Dorsolateral prefrontal cortex (tissue), 118 donors: ENCODE data around the gene CT45A2. TPM values are rescaled to one million over a fixed set of nuclear protein-coding genes. Genes with fewer than 3 reads are reported as not detected.

ENCODE experiments used
- total RNA-seq, 120 experiments: library from RNA; stranded (reverse); gene quantifications; one replicate each; pipeline versions ENCODE4 v1.2.3 to v1.2.4, GENCODE V29; 2022

CT45A2 gene
- total RNA-seq, 120 experiments from 2014 or later: 1.0 TPM; not detected in 119

Other genes starting within 250 kb of the CT45A2 start
- 1 to 10 TPM in 6 of 120 experiments, under 1 TPM in 3, not detected in 111; 0.58 to 2.0 (median 1.1) TPM for gene CT45A1, start 106.4 kb downstream of the CT45A2 start, total RNA-seq
- 1 to 10 TPM in 14 of 120 experiments, under 1 TPM in 5, not detected in 101; 0.54 to 4.9 (median 1.3) TPM for gene CT45A3, start 51.8 kb downstream of the CT45A2 start, total RNA-seq
- 1 to 10 TPM in 18 of 120 experiments, under 1 TPM in 11, not detected in 91; 0.47 to 3.9 (median 1.2) TPM for gene CT45A5, start 34.5 kb downstream of the CT45A2 start, total RNA-seq
- 1 to 10 TPM in 8 of 120 experiments, under 1 TPM in 5, not detected in 107; 0.67 to 3.9 (median 1.2) TPM for gene CT45A6, start 17.2 kb downstream of the CT45A2 start, total RNA-seq
- 1 to 10 TPM in 5 of 120 experiments, under 1 TPM in 1, not detected in 114; 0.68 to 2.1 (median 1.9) TPM for gene CT45A7, start 17.3 kb upstream of the CT45A2 start, total RNA-seq
- gene CT45A8, start 34.5 kb upstream of the CT45A2 start, total RNA-seq: 1 to 10 TPM in 2 of 120 experiments, under 1 TPM in 2, not detected in 116; 0.61 to 1.2 (median 0.91) TPM
- 1 to 10 TPM in 2 of 120 experiments, under 1 TPM in 2, not detected in 116; 0.61 to 1.2 (median 0.91) TPM for gene CT45A9, start 51.8 kb upstream of the CT45A2 start, total RNA-seq
- 1 to 10 TPM in 22 of 120 experiments, under 1 TPM in 4, not detected in 94; 0.60 to 4.9 (median 1.9) TPM for gene CT45A10, start 73.4 kb upstream of the CT45A2 start, total RNA-seq
- gene SAGE1, start 73.7 kb upstream of the CT45A2 start, total RNA-seq: 1 to 10 TPM in 2 of 120 experiments, under 1 TPM in 29, not detected in 89; 0.14 to 1.3 (median 0.32) TPM
- gene MMGT1, start 154.0 kb upstream of the CT45A2 start, total RNA-seq: 10 to 100 TPM; 16.6 to 29.1 (median 22.9) TPM
- 100 to 1,000 TPM in 27 of 120 experiments, 10 to 100 TPM in 93; 39.0 to 123 (median 88.4) TPM for gene SLC9A6, start 165.4 kb upstream of the CT45A2 start, total RNA-seq